ENCODE results near the gene ITPKB. TPM values are rescaled to one million over a fixed set of nuclear protein-coding genes. Genes with fewer than 3 reads are reported as not detected.

ITPKB gene
- total and polyA plus RNA-seq, 2 experiments from 2014 or later = 0.31 to 5.2 TPM

DNA sequence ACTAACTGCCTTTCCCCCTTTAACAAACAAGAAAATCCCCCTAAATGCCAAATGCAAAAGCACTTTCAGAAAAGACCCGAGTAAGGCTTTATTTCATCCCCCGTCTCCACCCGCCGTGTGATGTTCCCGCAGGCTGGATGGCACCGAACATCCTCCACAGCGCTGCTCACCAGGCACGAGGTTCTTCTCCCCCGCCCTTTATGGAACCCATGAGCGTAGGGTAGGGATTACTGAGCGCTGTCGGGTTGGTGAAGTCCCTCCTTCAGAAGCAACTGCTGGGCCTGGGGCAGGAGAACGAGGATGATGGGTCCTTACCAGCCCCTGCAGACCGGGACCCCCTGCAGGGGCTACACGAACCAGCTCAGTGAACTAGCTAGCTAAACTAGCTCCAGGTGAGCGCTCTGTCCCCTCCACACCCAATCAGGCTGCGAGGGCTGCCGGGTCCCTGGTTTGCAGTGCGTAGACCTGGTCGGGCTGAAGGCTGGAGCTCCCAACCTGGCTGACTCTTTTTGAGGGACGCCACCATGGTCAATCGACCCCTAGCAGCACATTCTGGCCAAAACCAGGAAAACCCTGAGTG is 80.4 kb downstream of the ITPKB start:
- Mint-ChIP-seq H3K4me3 (no peak overlapping the region), H3K36me3 (ENCODE audit: low read depth) (no peaks in the 10 kb centered on the region), H3K4me1 (peaks cover 82% of the 10 kb centered on the region), H3K27me3 (ENCODE audit: insufficient read depth, low read depth, poor library complexity) (peaks cover 32% of the 10 kb centered on the region), H3K27ac (no peak overlapping the region; the same call in 1 of the 2 replicates), H3K9me3 (no peaks in the 10 kb centered on the region)
- ATAC-seq = no peak
- Histone ChIP-seq H3K4me1 (ENCODE audit: insufficient read depth) (peaks cover 48% of the 10 kb centered on the region), H3K4me2 (no peak overlapping the region), H3F3A (replicated peaks; ENCODE audit: low read depth) (peaks cover 7% of the 10 kb centered on the region; the same call in 1 of the 2 replicates), H3K4me3 (no peak overlapping the region), H2AFZ (no peak overlapping the region), H3K27me3 (ENCODE audit: insufficient read depth) (no peaks in the 10 kb centered on the region), H3K9me2 (ENCODE audit: insufficient read depth) (no peaks in the 10 kb centered on the region), H3K79me2 (replicated peaks; ENCODE audit: insufficient read depth) (no peaks in the 10 kb centered on the region), H3K27ac (ENCODE audit: low read depth) (no peak overlapping the region), H4K20me1 (replicated peaks; ENCODE audit: insufficient read depth) (no peaks in the 10 kb centered on the region), H3K36me3 (ENCODE audit: insufficient read depth) (no peaks in the 10 kb centered on the region)
- no peak for DNase-seq (ENCODE audit: low spot score)
- TF ChIP-seq, protein P1, sequence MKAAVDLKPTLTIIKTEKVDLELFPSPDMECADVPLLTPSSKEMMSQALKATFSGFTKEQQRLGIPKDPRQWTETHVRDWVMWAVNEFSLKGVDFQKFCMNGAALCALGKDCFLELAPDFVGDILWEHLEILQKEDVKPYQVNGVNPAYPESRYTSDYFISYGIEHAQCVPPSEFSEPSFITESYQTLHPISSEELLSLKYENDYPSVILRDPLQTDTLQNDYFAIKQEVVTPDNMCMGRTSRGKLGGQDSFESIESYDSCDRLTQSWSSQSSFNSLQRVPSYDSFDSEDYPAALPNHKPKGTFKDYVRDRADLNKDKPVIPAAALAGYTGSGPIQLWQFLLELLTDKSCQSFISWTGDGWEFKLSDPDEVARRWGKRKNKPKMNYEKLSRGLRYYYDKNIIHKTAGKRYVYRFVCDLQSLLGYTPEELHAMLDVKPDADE (IDR thresholded peaks at IDR 0.05) = no peak

DNA sequence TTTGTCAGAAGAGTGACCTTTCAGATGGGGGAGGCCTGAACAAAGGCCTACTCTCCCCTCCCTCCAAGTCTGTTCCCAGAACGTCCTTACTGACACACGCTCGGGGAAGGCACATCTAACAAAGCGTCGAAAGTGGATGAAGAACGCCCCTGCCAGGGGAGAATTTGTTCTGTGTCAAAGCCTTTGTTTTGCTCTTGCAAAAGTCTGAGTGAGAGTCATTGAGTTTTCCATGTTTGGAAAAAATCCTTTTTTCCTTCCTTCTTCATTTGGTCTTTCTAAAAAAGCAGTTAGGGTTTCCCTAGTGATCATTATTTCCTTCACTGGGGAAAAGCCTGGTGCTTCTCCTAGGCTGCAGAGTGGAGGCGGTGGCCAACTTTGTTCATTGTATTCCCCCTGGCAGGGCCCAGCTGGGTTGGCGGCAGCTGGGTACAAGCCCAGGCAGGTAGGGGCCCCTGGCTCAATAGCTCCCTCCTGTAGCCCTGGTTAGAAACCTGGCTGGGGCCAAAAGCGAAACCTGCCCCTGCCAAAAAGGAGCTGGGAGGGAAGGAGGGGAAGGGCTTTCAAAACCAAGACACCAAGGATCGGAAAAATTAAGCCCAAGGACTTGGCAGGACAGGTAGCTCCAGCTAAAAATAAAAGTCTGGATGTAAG is 81.1 kb downstream of the ITPKB start:
- Histone ChIP-seq H3K4me1 (ENCODE audit: insufficient read depth) (peaks cover 48% of the 10 kb centered on the region), H3K9me2 (ENCODE audit: insufficient read depth) (no peaks in the 10 kb centered on the region), H3K27ac (ENCODE audit: low read depth) (no peak overlapping the region), H3K4me2 (no peak overlapping the region), H3K36me3 (ENCODE audit: insufficient read depth) (no peaks in the 10 kb centered on the region), H3K4me3 (no peak overlapping the region), H4K20me1 (replicated peaks; ENCODE audit: insufficient read depth) (no peaks in the 10 kb centered on the region), H3K27me3 (ENCODE audit: insufficient read depth) (no peaks in the 10 kb centered on the region), H2AFZ (no peak overlapping the region), H3K79me2 (replicated peaks; ENCODE audit: insufficient read depth) (no peaks in the 10 kb centered on the region), H3F3A (replicated peaks; ENCODE audit: low read depth) (peaks cover 7% of the 10 kb centered on the region; the same call in 1 of the 2 replicates)
- H3K36me3 Mint-ChIP-seq (ENCODE audit: low read depth) = no peaks in the 10 kb centered on the region
- peaks cover 30% of the 10 kb centered on the region for H3K27me3 Mint-ChIP-seq (ENCODE audit: insufficient read depth, low read depth, poor library complexity)
- peaks cover 84% of the 10 kb centered on the region for H3K4me1 Mint-ChIP-seq
- ATAC-seq = no peak; the same call in 2 of the 3 replicates
- no peaks in the 10 kb centered on the region for H3K9me3 Mint-ChIP-seq
- H3K27ac Mint-ChIP-seq = no peak overlapping the region; the same call in 1 of the 2 replicates
- H3K4me3 Mint-ChIP-seq = no peak overlapping the region
- DNase-seq (ENCODE audit: low spot score) = no peak
- TF ChIP-seq, protein P2, sequence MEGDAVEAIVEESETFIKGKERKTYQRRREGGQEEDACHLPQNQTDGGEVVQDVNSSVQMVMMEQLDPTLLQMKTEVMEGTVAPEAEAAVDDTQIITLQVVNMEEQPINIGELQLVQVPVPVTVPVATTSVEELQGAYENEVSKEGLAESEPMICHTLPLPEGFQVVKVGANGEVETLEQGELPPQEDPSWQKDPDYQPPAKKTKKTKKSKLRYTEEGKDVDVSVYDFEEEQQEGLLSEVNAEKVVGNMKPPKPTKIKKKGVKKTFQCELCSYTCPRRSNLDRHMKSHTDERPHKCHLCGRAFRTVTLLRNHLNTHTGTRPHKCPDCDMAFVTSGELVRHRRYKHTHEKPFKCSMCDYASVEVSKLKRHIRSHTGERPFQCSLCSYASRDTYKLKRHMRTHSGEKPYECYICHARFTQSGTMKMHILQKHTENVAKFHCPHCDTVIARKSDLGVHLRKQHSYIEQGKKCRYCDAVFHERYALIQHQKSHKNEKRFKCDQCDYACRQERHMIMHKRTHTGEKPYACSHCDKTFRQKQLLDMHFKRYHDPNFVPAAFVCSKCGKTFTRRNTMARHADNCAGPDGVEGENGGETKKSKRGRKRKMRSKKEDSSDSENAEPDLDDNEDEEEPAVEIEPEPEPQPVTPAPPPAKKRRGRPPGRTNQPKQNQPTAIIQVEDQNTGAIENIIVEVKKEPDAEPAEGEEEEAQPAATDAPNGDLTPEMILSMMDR (conservative IDR thresholded peaks at IDR 0.05; ENCODE audit: low read depth in 2 of 2) = no peak
- TF ChIP-seq NANOG (IDR thresholded peaks at IDR 0.05; ENCODE audit: borderline replicate concordance) (no peak), EZH2 (IDR thresholded peaks at IDR 0.05; ENCODE audit: low read depth, unreplicated experiment) (no peak), POLR2AphosphoS5 (IDR thresholded peaks at IDR 0.05; ENCODE audit: low read depth) (no peak), STAT1 (IDR thresholded peaks at IDR 0.05; ENCODE audit: unreplicated experiment) (no peak), JUNB (IDR thresholded peaks at IDR 0.05; ENCODE audit: unreplicated experiment) (no peak), CREB1 (CRISPR knock-in tag; IDR thresholded peaks at IDR 0.05; ENCODE audit: low read depth) (no peak)
- TF ChIP-seq, protein P1 (IDR thresholded peaks at IDR 0.05) = no peak
- TF ChIP-seq, protein P3, sequence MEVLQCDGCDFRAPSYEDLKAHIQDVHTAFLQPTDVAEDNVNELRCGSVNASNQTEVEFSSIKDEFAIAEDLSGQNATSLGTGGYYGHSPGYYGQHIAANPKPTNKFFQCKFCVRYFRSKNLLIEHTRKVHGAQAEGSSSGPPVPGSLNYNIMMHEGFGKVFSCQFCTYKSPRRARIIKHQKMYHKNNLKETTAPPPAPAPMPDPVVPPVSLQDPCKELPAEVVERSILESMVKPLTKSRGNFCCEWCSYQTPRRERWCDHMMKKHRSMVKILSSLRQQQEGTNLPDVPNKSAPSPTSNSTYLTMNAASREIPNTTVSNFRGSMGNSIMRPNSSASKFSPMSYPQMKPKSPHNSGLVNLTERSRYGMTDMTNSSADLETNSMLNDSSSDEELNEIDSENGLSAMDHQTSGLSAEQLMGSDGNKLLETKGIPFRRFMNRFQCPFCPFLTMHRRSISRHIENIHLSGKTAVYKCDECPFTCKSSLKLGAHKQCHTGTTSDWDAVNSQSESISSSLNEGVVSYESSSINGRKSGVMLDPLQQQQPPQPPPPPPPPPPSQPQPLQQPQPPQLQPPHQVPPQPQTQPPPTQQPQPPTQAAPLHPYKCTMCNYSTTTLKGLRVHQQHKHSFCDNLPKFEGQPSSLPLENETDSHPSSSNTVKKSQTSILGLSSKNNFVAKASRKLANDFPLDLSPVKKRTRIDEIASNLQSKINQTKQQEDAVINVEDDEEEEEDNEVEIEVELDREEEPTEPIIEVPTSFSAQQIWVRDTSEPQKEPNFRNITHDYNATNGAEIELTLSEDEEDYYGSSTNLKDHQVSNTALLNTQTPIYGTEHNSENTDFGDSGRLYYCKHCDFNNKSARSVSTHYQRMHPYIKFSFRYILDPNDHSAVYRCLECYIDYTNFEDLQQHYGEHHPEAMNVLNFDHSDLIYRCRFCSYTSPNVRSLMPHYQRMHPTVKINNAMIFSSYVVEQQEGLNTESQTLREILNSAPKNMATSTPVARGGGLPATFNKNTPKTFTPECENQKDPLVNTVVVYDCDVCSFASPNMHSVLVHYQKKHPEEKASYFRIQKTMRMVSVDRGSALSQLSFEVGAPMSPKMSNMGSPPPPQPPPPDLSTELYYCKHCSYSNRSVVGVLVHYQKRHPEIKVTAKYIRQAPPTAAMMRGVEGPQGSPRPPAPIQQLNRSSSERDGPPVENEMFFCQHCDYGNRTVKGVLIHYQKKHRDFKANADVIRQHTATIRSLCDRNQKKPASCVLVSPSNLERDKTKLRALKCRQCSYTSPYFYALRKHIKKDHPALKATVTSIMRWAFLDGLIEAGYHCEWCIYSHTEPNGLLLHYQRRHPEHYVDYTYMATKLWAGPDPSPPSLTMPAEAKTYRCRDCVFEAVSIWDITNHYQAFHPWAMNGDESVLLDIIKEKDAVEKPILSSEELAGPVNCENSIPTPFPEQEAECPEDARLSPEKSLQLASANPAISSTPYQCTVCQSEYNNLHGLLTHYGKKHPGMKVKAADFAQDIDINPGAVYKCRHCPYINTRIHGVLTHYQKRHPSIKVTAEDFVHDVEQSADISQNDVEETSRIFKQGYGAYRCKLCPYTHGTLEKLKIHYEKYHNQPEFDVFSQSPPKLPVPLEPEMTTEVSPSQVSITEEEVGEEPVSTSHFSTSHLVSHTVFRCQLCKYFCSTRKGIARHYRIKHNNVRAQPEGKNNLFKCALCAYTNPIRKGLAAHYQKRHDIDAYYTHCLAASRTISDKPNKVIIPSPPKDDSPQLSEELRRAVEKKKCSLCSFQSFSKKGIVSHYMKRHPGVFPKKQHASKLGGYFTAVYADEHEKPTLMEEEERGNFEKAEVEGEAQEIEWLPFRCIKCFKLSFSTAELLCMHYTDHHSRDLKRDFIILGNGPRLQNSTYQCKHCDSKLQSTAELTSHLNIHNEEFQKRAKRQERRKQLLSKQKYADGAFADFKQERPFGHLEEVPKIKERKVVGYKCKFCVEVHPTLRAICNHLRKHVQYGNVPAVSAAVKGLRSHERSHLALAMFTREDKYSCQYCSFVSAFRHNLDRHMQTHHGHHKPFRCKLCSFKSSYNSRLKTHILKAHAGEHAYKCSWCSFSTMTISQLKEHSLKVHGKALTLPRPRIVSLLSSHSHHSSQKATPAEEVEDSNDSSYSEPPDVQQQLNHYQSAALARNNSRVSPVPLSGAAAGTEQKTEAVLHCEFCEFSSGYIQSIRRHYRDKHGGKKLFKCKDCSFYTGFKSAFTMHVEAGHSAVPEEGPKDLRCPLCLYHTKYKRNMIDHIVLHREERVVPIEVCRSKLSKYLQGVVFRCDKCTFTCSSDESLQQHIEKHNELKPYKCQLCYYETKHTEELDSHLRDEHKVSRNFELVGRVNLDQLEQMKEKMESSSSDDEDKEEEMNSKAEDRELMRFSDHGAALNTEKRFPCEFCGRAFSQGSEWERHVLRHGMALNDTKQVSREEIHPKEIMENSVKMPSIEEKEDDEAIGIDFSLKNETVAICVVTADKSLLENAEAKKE (CRISPR knock-in tag; IDR thresholded peaks at IDR 0.05) = no peak

Measured in GM23338 (cell line).